Measurements from ENCODE around the gene ZFP36L2. TPM values are rescaled to one million over a fixed set of nuclear protein-coding genes. Genes with fewer than 3 reads are reported as not detected.
A peak's percentile ranks its signal among the peaks of the same experiment; 100 is the strongest.

ZFP36L2 gene
- total RNA-seq, 4 donors from 2014 or later, result 90.0 to 141 (median 116) TPM

DNA sequence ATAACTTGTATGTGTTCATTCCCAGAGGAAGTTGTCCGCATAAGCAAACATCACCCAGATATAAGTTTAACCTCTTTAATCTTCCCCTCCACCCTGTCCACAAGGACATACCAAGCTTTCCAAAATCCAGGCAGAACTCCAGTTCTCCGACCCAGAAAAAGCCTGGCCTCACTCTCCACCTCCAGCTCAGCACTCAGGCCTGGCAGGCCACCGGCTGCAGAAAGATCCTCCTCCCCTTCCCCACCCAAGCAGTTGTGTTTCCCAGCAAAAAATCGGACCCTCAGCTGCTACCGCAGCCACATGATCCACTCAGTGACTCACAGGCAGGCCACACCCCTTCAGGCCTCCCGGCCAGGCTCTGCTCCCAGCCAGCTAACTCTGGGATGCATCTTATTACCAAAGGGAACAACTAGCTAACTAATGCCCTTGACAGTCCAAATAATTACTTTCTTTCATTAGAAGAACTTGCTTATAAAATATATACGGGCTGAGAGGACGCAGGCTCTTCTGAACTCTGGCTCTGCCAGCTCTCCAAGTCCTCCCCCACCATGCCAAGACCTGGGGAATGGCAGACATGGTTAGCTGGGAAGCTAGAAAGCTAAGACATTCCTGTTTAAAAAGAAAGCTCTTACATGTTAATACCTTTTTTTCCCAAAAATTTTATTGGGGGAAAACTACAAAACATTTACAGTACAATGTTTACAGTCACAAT lies 4.5 kb downstream of the ZFP36L2 start:
- Histone ChIP-seq H3K27me3 (no peaks in the 10 kb centered on the region), H3K27ac (peak overlapping the region; percentile 88 to 100 (median 100)), H3K36me3 (peaks cover 10 to 35% (median 19%) of the 10 kb centered on the region in 3 donors), H3K4me1 (peaks cover 0 to 55% (median 46%) of the 10 kb centered on the region in 4 donors), H3K4me3 (peak overlapping the region; percentile 61 to 99 (median 95)), H3K9me3 (no peaks in the 10 kb centered on the region)
- DNase-seq (ENCODE audit: low spot score in 2 of 2), result peak; percentile 83 to 89
- 0 to 2% methylated on average over 8 of the region's 8 CpGs for WGBS, 2 donors
- TF ChIP-seq, protein P1, sequence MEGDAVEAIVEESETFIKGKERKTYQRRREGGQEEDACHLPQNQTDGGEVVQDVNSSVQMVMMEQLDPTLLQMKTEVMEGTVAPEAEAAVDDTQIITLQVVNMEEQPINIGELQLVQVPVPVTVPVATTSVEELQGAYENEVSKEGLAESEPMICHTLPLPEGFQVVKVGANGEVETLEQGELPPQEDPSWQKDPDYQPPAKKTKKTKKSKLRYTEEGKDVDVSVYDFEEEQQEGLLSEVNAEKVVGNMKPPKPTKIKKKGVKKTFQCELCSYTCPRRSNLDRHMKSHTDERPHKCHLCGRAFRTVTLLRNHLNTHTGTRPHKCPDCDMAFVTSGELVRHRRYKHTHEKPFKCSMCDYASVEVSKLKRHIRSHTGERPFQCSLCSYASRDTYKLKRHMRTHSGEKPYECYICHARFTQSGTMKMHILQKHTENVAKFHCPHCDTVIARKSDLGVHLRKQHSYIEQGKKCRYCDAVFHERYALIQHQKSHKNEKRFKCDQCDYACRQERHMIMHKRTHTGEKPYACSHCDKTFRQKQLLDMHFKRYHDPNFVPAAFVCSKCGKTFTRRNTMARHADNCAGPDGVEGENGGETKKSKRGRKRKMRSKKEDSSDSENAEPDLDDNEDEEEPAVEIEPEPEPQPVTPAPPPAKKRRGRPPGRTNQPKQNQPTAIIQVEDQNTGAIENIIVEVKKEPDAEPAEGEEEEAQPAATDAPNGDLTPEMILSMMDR (IDR thresholded peaks at IDR 0.05), result peak in 1 of 5 experiments; percentile 29
- TF ChIP-seq POLR2A (IDR thresholded peaks at IDR 0.05) (peak; percentile 43 to 81), EP300 (IDR thresholded peaks at IDR 0.05) (peak; percentile 70 to 97)

DNA sequence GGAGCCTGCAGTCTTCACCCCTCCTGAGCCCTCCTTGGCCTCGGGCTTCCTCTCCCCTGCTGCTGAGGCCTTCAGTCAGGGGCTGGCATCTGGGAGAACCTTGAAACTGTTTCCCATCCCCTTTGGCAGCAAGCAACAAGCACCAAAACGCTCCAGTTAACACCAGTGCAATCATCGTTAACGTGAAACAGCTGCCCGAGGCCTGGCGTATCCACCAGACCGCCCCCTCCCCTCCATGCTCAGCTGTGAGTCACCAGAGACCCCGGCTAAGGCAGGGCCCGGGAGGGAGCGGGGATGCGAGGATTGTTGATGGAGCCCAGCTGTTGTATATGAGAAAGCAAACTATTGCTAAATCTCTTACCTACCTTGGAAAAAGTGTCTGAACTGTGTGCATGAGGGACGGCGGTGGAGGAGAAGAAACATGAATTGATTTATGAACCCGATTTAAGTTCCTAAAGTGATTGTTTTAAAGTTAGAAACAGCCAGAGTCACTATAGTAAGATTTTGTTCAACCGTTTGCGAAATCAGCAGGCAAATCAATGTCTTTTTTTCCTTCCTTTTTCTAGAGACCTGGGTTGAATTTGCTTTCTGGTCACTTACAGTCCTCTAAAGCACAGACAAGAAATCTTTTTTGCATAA lies 5.2 kb downstream of the ZFP36L2 start:
- 2 to 3% methylated on average over 16 of the region's 16 CpGs for WGBS, 2 donors
- Histone ChIP-seq H3K4me3 (peak overlapping the region; percentile 61 to 99 (median 95)), H3K27ac (peak overlapping the region; percentile 88 to 100 (median 100)), H3K9me3 (no peaks in the 10 kb centered on the region), H3K4me1 (peaks cover 0 to 55% (median 46%) of the 10 kb centered on the region in 4 donors), H3K36me3 (peaks cover 10 to 35% (median 19%) of the 10 kb centered on the region in 3 donors), H3K27me3 (no peaks in the 10 kb centered on the region)
- TF ChIP-seq EP300 (IDR thresholded peaks at IDR 0.05), result peak in 1 of 2 donors; percentile 33
- no peak for TF ChIP-seq POLR2A (IDR thresholded peaks at IDR 0.05)
- peak in 1 of 2 donors; percentile 55 for DNase-seq (ENCODE audit: low spot score in 2 of 2)

DNA sequence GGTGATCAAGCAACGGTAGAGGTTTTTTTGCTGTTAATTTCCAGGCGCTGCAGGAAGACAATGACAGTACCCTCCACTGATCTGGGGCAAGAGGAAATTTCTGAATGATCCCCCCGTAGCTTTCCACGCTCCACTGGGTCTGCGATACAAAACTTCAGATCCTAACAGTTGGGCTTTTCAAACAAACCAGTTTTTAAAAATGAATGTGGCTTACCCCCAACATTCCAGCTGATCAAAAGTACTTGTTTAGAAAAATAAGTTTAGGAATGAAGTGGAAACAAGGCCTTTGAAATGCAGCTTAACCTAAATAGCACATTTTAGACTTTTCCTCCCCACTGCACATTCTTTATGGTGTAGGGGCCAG lies 5.7 kb downstream of the ZFP36L2 start:
- WGBS, 2 donors, result 7 to 9% methylated on average over 5 of the region's 5 CpGs
- TF ChIP-seq EP300 (IDR thresholded peaks at IDR 0.05) (no peak), POLR2A (IDR thresholded peaks at IDR 0.05) (no peak)
- TF ChIP-seq, protein P1 (IDR thresholded peaks at IDR 0.05), result no peak
- Histone ChIP-seq H3K36me3 (peaks cover 10 to 32% (median 19%) of the 10 kb centered on the region in 3 donors), H3K4me3 (peak overlapping the region; percentile 8 to 99 (median 95)), H3K27me3 (no peaks in the 10 kb centered on the region), H3K27ac (peak overlapping the region; percentile 88 to 100 (median 100)), H3K9me3 (no peaks in the 10 kb centered on the region), H3K4me1 (peaks cover 0 to 55% (median 46%) of the 10 kb centered on the region in 4 donors)
- no peak for DNase-seq (ENCODE audit: low spot score in 2 of 2)

DNA sequence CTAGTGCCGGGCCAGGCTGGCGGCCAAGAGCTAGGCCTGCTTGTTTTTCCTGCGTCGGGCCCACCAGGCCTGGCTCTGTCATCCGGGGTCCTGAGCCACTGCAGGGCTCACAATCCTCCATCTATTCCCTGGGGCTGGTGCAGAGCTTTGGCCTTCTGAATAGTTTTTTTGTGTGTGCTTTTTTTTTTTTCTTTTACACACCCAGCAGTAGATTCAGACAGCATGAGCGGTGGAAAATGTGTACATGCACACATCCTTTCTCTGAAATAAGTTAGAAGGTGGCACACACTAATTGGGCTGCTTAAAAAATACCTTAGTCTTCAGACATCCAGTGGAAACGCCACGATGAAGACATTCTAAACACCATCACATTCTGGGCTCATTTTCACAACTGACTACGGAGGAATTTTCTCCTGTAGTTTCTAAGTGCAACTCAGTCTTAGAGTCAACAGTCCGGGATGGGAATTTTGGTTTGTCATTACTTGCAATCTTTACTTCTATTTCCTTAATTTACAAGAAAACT lies 6.1 kb downstream of the ZFP36L2 start:
- Histone ChIP-seq H3K27me3 (no peaks in the 10 kb centered on the region), H3K36me3 (peaks cover 10 to 28% (median 19%) of the 10 kb centered on the region in 3 donors), H3K9me3 (no peaks in the 10 kb centered on the region), H3K27ac (peak overlapping the region; percentile 88 to 100 (median 100)), H3K4me3 (peak overlapping the region; percentile 24 to 96 (median 68)), H3K4me1 (peaks cover 0 to 55% (median 46%) of the 10 kb centered on the region in 4 donors)
- peak in 1 of 2 donors; percentile 20 for DNase-seq (ENCODE audit: low spot score in 2 of 2)
- TF ChIP-seq POLR2A (IDR thresholded peaks at IDR 0.05) (no peak), EP300 (IDR thresholded peaks at IDR 0.05) (no peak)
- TF ChIP-seq, protein P1 (IDR thresholded peaks at IDR 0.05), result no peak
- 1 to 2% methylated on average over 10 of the region's 10 CpGs for WGBS, 2 donors

DNA sequence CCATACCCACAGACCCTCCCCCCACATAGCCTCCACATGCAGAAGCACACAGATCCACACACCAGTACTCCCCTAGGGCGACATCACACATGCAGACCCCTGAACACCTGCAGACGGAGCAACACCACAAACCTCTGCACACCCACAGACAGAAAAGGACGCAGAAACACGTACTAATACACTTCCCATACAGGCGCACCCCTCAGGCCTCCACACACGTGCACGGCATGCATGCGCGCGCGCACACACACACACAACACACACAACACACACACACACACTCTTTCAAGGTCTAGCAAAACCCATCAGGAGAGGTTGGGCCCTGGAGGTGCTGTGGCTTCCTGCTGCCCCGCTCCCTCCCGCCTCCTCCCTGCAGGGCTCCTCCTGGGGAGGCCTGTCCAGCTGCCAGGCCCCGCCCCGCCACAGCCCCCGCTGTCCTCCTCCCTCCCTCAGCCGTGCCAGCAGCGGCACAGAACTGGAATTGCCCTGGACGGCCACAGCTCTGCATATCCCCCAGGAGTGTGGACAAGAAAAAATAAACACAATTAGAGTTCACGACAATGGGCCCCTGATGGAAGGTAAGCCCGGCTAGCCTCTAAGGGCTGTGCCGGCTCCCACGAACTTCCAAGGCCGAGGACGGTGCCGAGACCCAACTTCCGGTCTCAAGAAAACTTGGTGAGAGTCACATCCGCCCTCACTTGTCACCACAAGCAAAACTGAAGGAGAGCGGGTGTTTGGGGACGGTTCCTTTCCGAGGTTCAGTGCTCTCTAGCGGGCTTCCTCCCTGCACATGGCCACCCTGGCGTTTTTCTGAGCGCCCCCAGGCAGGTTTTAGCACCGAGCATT lies 6.8 kb downstream of the ZFP36L2 start:
- DNase-seq (ENCODE audit: low spot score in 2 of 2), result peak; percentile 67 to 72
- Histone ChIP-seq H3K27me3 (no peaks in the 10 kb centered on the region), H3K27ac (peak overlapping the region; percentile 88 to 100 (median 100)), H3K36me3 (peaks cover 7 to 21% (median 13%) of the 10 kb centered on the region in 3 donors), H3K9me3 (no peaks in the 10 kb centered on the region), H3K4me1 (peaks cover 0 to 55% (median 46%) of the 10 kb centered on the region in 4 donors), H3K4me3 (peak overlapping the region; percentile 24 to 96 (median 68))
- TF ChIP-seq, protein P1 (IDR thresholded peaks at IDR 0.05), result peak in 1 of 5 experiments; percentile 24
- TF ChIP-seq POLR2A (IDR thresholded peaks at IDR 0.05) (peak in 1 of 2 donors; percentile 61), EP300 (IDR thresholded peaks at IDR 0.05) (peak in 1 of 2 donors; percentile 85)
- 2 to 3% methylated on average over 34 to 35 of the region's 35 CpGs for WGBS, 2 donors

Measured in tibial nerve (tissue), 4 donors.